H1 (cell line): ENCODE measurements around the gene SEC31A. TPM values are rescaled to one million over a fixed set of nuclear protein-coding genes. Genes with fewer than 3 reads are reported as not detected.

Experiments
- CTCF ChIA-PET: fragments of 300-600 bp; sonication (Branson Sonifier 250); formaldehyde crosslinking; loops from one replicate; lab custom pipeline; 2021; ENCODE audit not compliant: partially characterized antibody; lab: Charles Lee
- POLR2A ChIA-PET: fragments of 300-600 bp; sonication (Branson Sonifier 250); formaldehyde crosslinking; loops from one replicate; lab custom pipeline; 2021; ENCODE audit warnings: inconsistent platforms; ENCODE audit not compliant: partially characterized antibody; lab: Charles Lee
- DNase-seq, 2 experiments: peaks; one replicate each; pipeline versions ENCODE4 v3.0.0 to v3.0.0-alpha.2; 2010 to 2022; ENCODE audit warnings: low spot score in 2 of 2, low read depth in 1 of 2, mixed read lengths in 1 of 2
- FAIRE-seq: peaks from 2 replicates; lab custom pipeline; 2011; peaks lifted over from hg19 to GRCh38; lab: Jason Lieb, UNC
- H2AFZ ChIP-seq: 2 replicates; pipeline ENCODE4 v1.8.1; 2012; ENCODE audit warnings: low read length, inconsistent platforms
- H2AK5ac ChIP-seq: 2 replicates; pipeline ENCODE4 v1.6.1; 2013; ENCODE audit warnings: low read depth, low read length
- H2BK120ac ChIP-seq: replicated peaks from 2 replicates; pipeline ENCODE3; 2013; ENCODE audit warnings: low read depth, low read length, inconsistent platforms
- H2BK12ac ChIP-seq: 2 replicates; pipeline ENCODE4 v1.6.1; 2013; ENCODE audit warnings: low read depth, low read length
- H2BK15ac ChIP-seq: 2 replicates; pipeline ENCODE4 v1.6.1; 2013; ENCODE audit warnings: low read length
- H2BK20ac ChIP-seq: 2 replicates; pipeline ENCODE4 v1.6.1; 2013; ENCODE audit warnings: low read length
- H2BK5ac ChIP-seq: 2 replicates; pipeline ENCODE4 v1.6.1; 2013; ENCODE audit warnings: low read depth, low read length
- H3K14ac ChIP-seq: 2 replicates; pipeline ENCODE4 v1.6.1; 2013; ENCODE audit warnings: inconsistent platforms; ENCODE audit not compliant: insufficient read length
- H3K18ac ChIP-seq: 2 replicates; pipeline ENCODE4 v1.6.1; 2013; ENCODE audit warnings: low read length; ENCODE audit errors: extremely low read depth
- H3K23ac ChIP-seq: 2 replicates; pipeline ENCODE4 v1.6.1; 2013; ENCODE audit warnings: inconsistent platforms; ENCODE audit not compliant: insufficient read length
- H3K23me2 ChIP-seq: 2 replicates; pipeline ENCODE4 v1.6.1; 2013; ENCODE audit warnings: low read depth, low read length
- H3K27ac ChIP-seq: 2 replicates; pipeline ENCODE4 v1.6.1; 2011; ENCODE audit warnings: low read depth, low read length, inconsistent platforms
- H3K27me3 ChIP-seq, 4 experiments: replicated peaks in 1 of 4; 1 replicate in 1 of 4; 2 replicates in 3 of 4; pipeline versions ENCODE4 v1.6.1 to v1.8.1; 2011 to 2013; ENCODE audit warnings: low read length in 3 of 4, mild to moderate bottlenecking in 3 of 4, inconsistent platforms in 2 of 4, mixed read lengths in 2 of 4, moderate library complexity in 1 of 4; ENCODE audit not compliant: control insufficient read depth in 3 of 4, insufficient read depth in 3 of 4; ENCODE audit errors: extremely low read depth in 1 of 4
- H3K36me3 ChIP-seq, 4 experiments: 2 replicates each; pipeline versions ENCODE4 v1.6.1 to v1.8.1; 2011 to 2013; ENCODE audit warnings: mild to moderate bottlenecking in 4 of 4, low read length in 3 of 4, moderate library complexity in 2 of 4, control low read depth in 1 of 4, inconsistent platforms in 1 of 4; ENCODE audit not compliant: insufficient read depth in 4 of 4, control insufficient read depth in 2 of 4
- H3K4ac ChIP-seq: replicated peaks from 2 replicates; pipeline ENCODE3; 2013; ENCODE audit warnings: low read length, low read depth, mixed read lengths, inconsistent platforms; ENCODE audit not compliant: insufficient read length
- H3K4me1 ChIP-seq, 4 experiments: replicated peaks in 1 of 4; 1 replicate in 1 of 4; 2 replicates in 3 of 4; pipeline versions ENCODE4 v1.6.1 to v1.8.1; 2011 to 2013; ENCODE audit warnings: low read length in 3 of 4, inconsistent platforms in 2 of 4, mixed read lengths in 1 of 4; ENCODE audit not compliant: insufficient read depth in 4 of 4, control insufficient read depth in 3 of 4
- H3K4me2 ChIP-seq, 2 experiments: 2 replicates each; pipeline versions ENCODE4 v1.6.1 to v1.8.1; 2011 to 2013; ENCODE audit warnings: low read depth in 2 of 2, low read length in 2 of 2, control low read depth in 1 of 2, inconsistent platforms in 1 of 2, mild to moderate bottlenecking in 1 of 2; ENCODE audit not compliant: insufficient read depth in 1 of 2
- H3K4me3 ChIP-seq, 4 experiments: fragments of 200-600, 300-600 bp in 1 of 4; sonication (generic), shearing (Covaris generic), sonication (Bioruptor Twin) in 1 of 4; 2 replicates each; pipeline versions ENCODE4 v1.5.1 to v1.8.1; 2011 to 2016; ENCODE audit warnings: low read length in 4 of 4, low read depth in 3 of 4, control low read depth in 2 of 4, inconsistent platforms in 2 of 4, mild to moderate bottlenecking in 2 of 4, mixed read lengths in 1 of 4, moderate library complexity in 1 of 4; ENCODE audit not compliant: insufficient read depth in 2 of 4; ENCODE audit errors: extremely low read depth in 1 of 4
- H3K56ac ChIP-seq: replicated peaks from 2 replicates; pipeline ENCODE3; 2013; ENCODE audit warnings: low read depth, mild to moderate bottlenecking, mixed read lengths, low read length, inconsistent platforms; ENCODE audit not compliant: insufficient read length
- H3K79me1 ChIP-seq: 2 replicates; pipeline ENCODE4 v1.6.1; 2013; ENCODE audit warnings: low read depth, low read length, control low read depth
- H3K79me2 ChIP-seq, 2 experiments: 2 replicates each; pipeline versions ENCODE4 v1.6.1 to v1.8.1; 2012 to 2013; ENCODE audit warnings: low read length in 2 of 2, mild to moderate bottlenecking in 2 of 2, inconsistent platforms in 1 of 2; ENCODE audit not compliant: insufficient read depth in 2 of 2, control insufficient read depth in 1 of 2
- H3K9ac ChIP-seq, 4 experiments: replicated peaks in 1 of 4; 1 replicate in 1 of 4; 2 replicates in 3 of 4; pipeline versions ENCODE4 v1.6.1 to v1.8.1; 2011 to 2013; ENCODE audit warnings: low read depth in 3 of 4, low read length in 3 of 4, control low read depth in 2 of 4, mild to moderate bottlenecking in 2 of 4, moderate library complexity in 2 of 4, inconsistent platforms in 1 of 4; ENCODE audit errors: extremely low read depth in 1 of 4
- H3K9me3 ChIP-seq, 2 experiments: 2 replicates each; pipeline versions ENCODE4 v1.6.1 to v1.8.1; 2012 to 2013; ENCODE audit warnings: mild to moderate bottlenecking in 2 of 2, moderate library complexity in 2 of 2, control low read depth in 1 of 2, inconsistent platforms in 1 of 2, low read depth in 1 of 2, low read length in 1 of 2, mixed read lengths in 1 of 2; ENCODE audit not compliant: insufficient read depth in 2 of 2
- H4K20me1 ChIP-seq, 2 experiments: replicated peaks in 1 of 2; 2 replicates each; pipeline versions ENCODE3 to v1.8.1; 2011 to 2013; ENCODE audit warnings: inconsistent platforms in 2 of 2, low read length in 2 of 2, mild to moderate bottlenecking in 1 of 2; ENCODE audit not compliant: insufficient read depth in 2 of 2, control insufficient read depth in 1 of 2
- H4K5ac ChIP-seq: 2 replicates; pipeline ENCODE4 v1.6.1; 2013; ENCODE audit warnings: low read length, low read depth, mixed read lengths, inconsistent platforms; ENCODE audit not compliant: insufficient read length
- H4K8ac ChIP-seq: 2 replicates; pipeline ENCODE4 v1.8.0; 2013; ENCODE audit warnings: mild to moderate bottlenecking, moderate library complexity, low read length, inconsistent platforms; ENCODE audit not compliant: insufficient read depth; ENCODE audit errors: extremely low read depth
- H4K91ac ChIP-seq: replicated peaks from 2 replicates; pipeline ENCODE3; 2013; ENCODE audit warnings: low read length, mixed read lengths, inconsistent platforms; ENCODE audit not compliant: insufficient read length
- CTBP2 ChIP-seq: IDR thresholded peaks from 2 replicates; pipeline ENCODE4 v1.7.0; 2011; ENCODE audit warnings: borderline replicate concordance, mild to moderate bottlenecking, moderate library complexity, mixed read lengths, low read length; ENCODE audit not compliant: insufficient read depth, insufficient read length
- EZH2 ChIP-seq: fragments of 200-600 bp; sonication (generic); IDR thresholded peaks from 2 replicates; pipeline ENCODE4 v1.7.1; 2012; ENCODE audit warnings: low read depth, mild to moderate bottlenecking, moderate library complexity, low read length, inconsistent platforms; ENCODE audit not compliant: severe bottlenecking
- GABPA ChIP-seq: IDR thresholded peaks from 2 replicates; pipeline ENCODE4 v1.6.1; 2011; ENCODE audit warnings: mild to moderate bottlenecking, low read length, moderate library complexity, borderline replicate concordance; ENCODE audit not compliant: insufficient read depth
- SIX5 ChIP-seq: IDR thresholded peaks from 2 replicates; pipeline ENCODE4 v1.6.1; 2011; ENCODE audit warnings: mild to moderate bottlenecking, low read depth, low read length
- SP1 ChIP-seq: IDR thresholded peaks from 2 replicates; pipeline ENCODE4 v1.6.1; 2011; ENCODE audit warnings: low read depth, low read length
- SP2 ChIP-seq: IDR thresholded peaks from 2 replicates; pipeline ENCODE4 v1.6.1; 2012; ENCODE audit warnings: mild to moderate bottlenecking, low read length, inconsistent platforms
- TEAD4 ChIP-seq: IDR thresholded peaks from 2 replicates; pipeline ENCODE4 v1.6.1; 2012; ENCODE audit warnings: low read depth, low read length, inconsistent platforms, mixed read lengths
- WGBS, 2 experiments: shearing (Covaris generic) in 1 of 2; methylation state at CpG; one replicate each; pipeline versions ENCODE4 v1.1.6 to v1.1.7; 2013 to 2015; ENCODE audit warnings: low lambda C conversion rate in 2 of 2, mixed read lengths in 2 of 2, inconsistent platforms in 1 of 2, low coverage in 1 of 2, missing lambda C conversion rate in 1 of 2; ENCODE audit not compliant: insufficient replicate concordance in 2 of 2, insufficient coverage in 1 of 2, insufficient read length in 1 of 2; ENCODE audit errors: extremely low coverage in 1 of 2, missing lambda C conversion rate in 1 of 2; 5-methylcytosine and 5-hydroxymethylcytosine counted together
- polyA plus RNA-seq, 7 experiments: library from polyadenylated mRNA; depleted of rRNA in 3 of 7; stranded (reverse) in 5 of 7; unstranded in 2 of 7; fragments of >200 nt in 5 of 7; fragments of 200-250 nt in 2 of 7; gene quantifications; 1 replicate in 5 of 7; 2 replicates in 1 of 7; 4 replicates in 1 of 7; pipeline versions ENCODE4 v1.2.1 to v1.2.3, GENCODE V29; 2011 to 2013; ENCODE audit warnings: missing spikeins in 2 of 7, mixed read lengths in 2 of 7
- total RNA-seq: library from RNA; stranded (reverse); fragmentation: NEBNext Ultra II Directional; extraction: Animal tissue kit (Norgen Biotek cat#: 25700); gene quantifications from 2 replicates; pipeline ENCODE4 v1.2.1, GENCODE V29; 2021
- TF ChIP-seq, protein P1 (sequence below): IDR thresholded peaks from 2 replicates; pipeline ENCODE4 v1.6.1; 2011; ENCODE audit warnings: low read depth, mild to moderate bottlenecking, low read length; ENCODE audit not compliant: insufficient read depth
- TF ChIP-seq, protein P2 (sequence below): IDR thresholded peaks from 2 replicates; pipeline ENCODE4 v1.6.1; 2012; ENCODE audit warnings: low read length, inconsistent platforms
- TF ChIP-seq, protein P3 (sequence below): IDR thresholded peaks from 2 replicates; pipeline ENCODE4 v1.6.1; 2012; ENCODE audit warnings: inconsistent platforms

SEC31A gene
- total and polyA plus RNA-seq, 2 of the 8 experiments (the other 6 are each of a cell fraction or from before 2014, with no cell fraction given) = 112 to 125 TPM

- H3K36me3 ChIP-seq = peaks cover 11 to 27% (median 18%) of the 10 kb centered on the region in 4 experiments; a peak in 7 of 8 replicates
- H4K8ac ChIP-seq = peak overlapping the region; percentile 93
- no peaks in the 10 kb centered on the region for H3K79me1 ChIP-seq
- no peak overlapping the region; the same call in 1 of the 2 replicates for H3K18ac ChIP-seq
- no peak for DNase-seq
- peak overlapping the region; percentile 82 for H3K14ac ChIP-seq
- peaks cover 5 to 59% of the 10 kb centered on the region in 2 experiments for H3K79me2 ChIP-seq
- no peak overlapping the region for H3K23ac ChIP-seq
- peak overlapping the region; percentile 85 for H2BK5ac ChIP-seq
- no peak overlapping the region for H2BK12ac ChIP-seq
- peak overlapping the region; percentile 74 to 77 for H3K4me2 ChIP-seq
- CTCF ChIA-PET = no interaction called here
- peak overlapping the region; percentile 89 for H4K5ac ChIP-seq
- no peaks in the 10 kb centered on the region for H3K27me3 ChIP-seq
- FAIRE-seq = no peak
- peaks cover 0 to 3% (median 1%) of the 10 kb centered on the region in 4 experiments; a peak in 2 of 7 replicates for H3K4me1 ChIP-seq
- H3K23me2 ChIP-seq = peaks cover 2% of the 10 kb centered on the region
- H2BK15ac ChIP-seq = no peak overlapping the region
- POLR2A ChIA-PET = interaction anchor here (1.0 to 9.1 kb wide), 2 partner anchors 11 kb away, joined by 3 to 86 read pairs; partner anchors contain the start of gene THAP9
- no peak overlapping the region for H2AFZ ChIP-seq
- no peak overlapping the region; the same call in 1 of the 2 replicates for H2AK5ac ChIP-seq
- 2% methylated on average over 16 of the region's 16 CpGs; no CpG with 5 or more reads in 1 of the 2 experiments for whole genome bisulfite sequencing, 2 experiments
- no peaks in the 10 kb centered on the region for H3K9me3 ChIP-seq
- H3K27ac ChIP-seq = peak overlapping the region; percentile 89
- peak overlapping the region; percentile 83 to 94 (median 94) for H3K9ac ChIP-seq
- peak overlapping the region; percentile 93 to 100 (median 96) for H3K4me3 ChIP-seq
- no peak overlapping the region for H3K4ac ChIP-seq
- H2BK20ac ChIP-seq = no peak overlapping the region
- H4K91ac ChIP-seq = peak overlapping the region; percentile 84
- H3K56ac ChIP-seq = peak overlapping the region; percentile 83
- peaks cover 3 to 5% of the 10 kb centered on the region in 2 experiments for H4K20me1 ChIP-seq
- H2BK120ac ChIP-seq = no peak overlapping the region
- TF ChIP-seq CTBP2 (no peak), SP1 (no peak), GABPA (no peak), SIX5 (no peak), TEAD4 (no peak), EZH2 (no peak), SP2 (no peak)
- TF ChIP-seq, protein P1, sequence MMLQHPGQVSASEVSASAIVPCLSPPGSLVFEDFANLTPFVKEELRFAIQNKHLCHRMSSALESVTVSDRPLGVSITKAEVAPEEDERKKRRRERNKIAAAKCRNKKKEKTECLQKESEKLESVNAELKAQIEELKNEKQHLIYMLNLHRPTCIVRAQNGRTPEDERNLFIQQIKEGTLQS = no peak
- TF ChIP-seq, protein P2, sequence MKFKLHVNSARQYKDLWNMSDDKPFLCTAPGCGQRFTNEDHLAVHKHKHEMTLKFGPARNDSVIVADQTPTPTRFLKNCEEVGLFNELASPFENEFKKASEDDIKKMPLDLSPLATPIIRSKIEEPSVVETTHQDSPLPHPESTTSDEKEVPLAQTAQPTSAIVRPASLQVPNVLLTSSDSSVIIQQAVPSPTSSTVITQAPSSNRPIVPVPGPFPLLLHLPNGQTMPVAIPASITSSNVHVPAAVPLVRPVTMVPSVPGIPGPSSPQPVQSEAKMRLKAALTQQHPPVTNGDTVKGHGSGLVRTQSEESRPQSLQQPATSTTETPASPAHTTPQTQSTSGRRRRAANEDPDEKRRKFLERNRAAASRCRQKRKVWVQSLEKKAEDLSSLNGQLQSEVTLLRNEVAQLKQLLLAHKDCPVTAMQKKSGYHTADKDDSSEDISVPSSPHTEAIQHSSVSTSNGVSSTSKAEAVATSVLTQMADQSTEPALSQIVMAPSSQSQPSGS = no peak
- TF ChIP-seq, protein P3, sequence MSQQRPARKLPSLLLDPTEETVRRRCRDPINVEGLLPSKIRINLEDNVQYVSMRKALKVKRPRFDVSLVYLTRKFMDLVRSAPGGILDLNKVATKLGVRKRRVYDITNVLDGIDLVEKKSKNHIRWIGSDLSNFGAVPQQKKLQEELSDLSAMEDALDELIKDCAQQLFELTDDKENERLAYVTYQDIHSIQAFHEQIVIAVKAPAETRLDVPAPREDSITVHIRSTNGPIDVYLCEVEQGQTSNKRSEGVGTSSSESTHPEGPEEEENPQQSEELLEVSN = no peak
These were observed 439 bp downstream of the SEC31A start for GRCh38 chr4:82890528-82890900.
